HEK293 (cell line): Measurements from ENCODE around the gene LPIN2.

Experiments
- CTCF ChIA-PET: fragments of 350-600 bp; formaldehyde crosslinking; extraction: SDS; loops from one replicate; lab custom pipeline; 2021; ENCODE audit warnings: antibody characterized with exemption; lab: Yijun Ruan, JAX
- POLR2A ChIA-PET: fragments of 300-600 bp; formaldehyde crosslinking; extraction: SDS; loops from one replicate; lab custom pipeline; 2020; ENCODE audit warnings: antibody characterized with exemption, inconsistent platforms; lab: Yijun Ruan, JAX
- H3K27ac ChIP-seq: fragments of 200-500 bp; sonication (Bioruptor generic); 2 replicates; pipeline ENCODE4 v1.5.1; 2014; ENCODE audit warnings: low read depth, low read length, control low read depth, inconsistent platforms; ENCODE audit errors: extremely low read depth
- H3K36me3 ChIP-seq, 2 experiments: fragments of 200-500 bp in 1 of 2; sonication (Bioruptor generic) in 1 of 2; 1 replicate in 1 of 2; 2 replicates in 1 of 2; pipeline ENCODE4 v1.5.1; 2014 to 2017; ENCODE audit warnings: inconsistent platforms in 2 of 2, low read length in 2 of 2; ENCODE audit not compliant: control insufficient read depth in 2 of 2, insufficient read depth in 1 of 2
- H3K4me1 ChIP-seq: fragments of 200-500 bp; sonication (Bioruptor generic); 2 replicates; pipeline ENCODE4 v1.5.1; 2014; ENCODE audit warnings: mild to moderate bottlenecking, low read length, inconsistent platforms; ENCODE audit not compliant: control insufficient read depth, insufficient read depth
- H3K4me3 ChIP-seq: 2 replicates; pipeline ENCODE4 v1.5.1; 2011; ENCODE audit warnings: low read depth, mild to moderate bottlenecking, control low read depth, low read length, moderate library complexity
- H3K9me3 ChIP-seq: fragments of 200-500 bp; sonication (Bioruptor generic); 2 replicates; pipeline ENCODE4 v1.5.1; 2014; ENCODE audit warnings: low read depth, low read length, inconsistent platforms; ENCODE audit not compliant: control insufficient read depth, insufficient read depth
- BCL11A ChIP-seq: fragments of 450-650 bp; formaldehyde crosslinking; IDR thresholded peaks from 2 replicates; pipeline ENCODE4 v1.5.1; 2016; ENCODE audit warnings: low read depth, missing biosample characterization, missing genetic modification characterization
- EGR2 ChIP-seq: fragments of 450-650 bp; formaldehyde crosslinking; IDR thresholded peaks from 2 replicates; pipeline ENCODE4 v1.5.1; 2016; ENCODE audit warnings: low read depth, missing biosample characterization, missing genetic modification characterization
- KLF9 ChIP-seq: fragments of 450-650 bp; formaldehyde crosslinking; IDR thresholded peaks from 2 replicates; pipeline ENCODE4 v1.5.1; 2016; ENCODE audit warnings: missing biosample characterization, missing genetic modification characterization, low read depth
- PRDM1 ChIP-seq: fragments of 450-650 bp; formaldehyde crosslinking; IDR thresholded peaks from 2 replicates; pipeline ENCODE4; 2016; ENCODE audit warnings: missing biosample characterization, missing genetic modification characterization
- SP7 ChIP-seq: fragments of 450-650 bp; formaldehyde crosslinking; IDR thresholded peaks from 2 replicates; pipeline ENCODE4 v1.5.1; 2016; ENCODE audit warnings: missing biosample characterization, missing genetic modification characterization
- TRIM28 ChIP-seq: IDR thresholded peaks from 2 replicates; pipeline ENCODE4 v1.6.1; 2011; ENCODE audit warnings: low read length, control low read depth, borderline replicate concordance
- YY1 ChIP-seq: fragments of 450-650 bp; formaldehyde crosslinking; IDR thresholded peaks from 2 replicates; pipeline ENCODE4 v1.5.1; 2018; ENCODE audit warnings: missing biosample characterization, missing genetic modification characterization
- ZEB2 ChIP-seq: fragments of 450-650 bp; formaldehyde crosslinking; IDR thresholded peaks from 2 replicates; pipeline ENCODE4 v1.5.1; 2016; ENCODE audit warnings: missing biosample characterization, missing genetic modification characterization
- ZIC2 ChIP-seq: fragments of 450-650 bp; formaldehyde crosslinking; IDR thresholded peaks from 2 replicates; pipeline ENCODE4 v1.5.1; 2016; ENCODE audit warnings: missing biosample characterization, missing genetic modification characterization
- ZNF175 ChIP-seq: fragments of 450-650 bp; formaldehyde crosslinking; IDR thresholded peaks from 2 replicates; pipeline ENCODE4 v1.5.1; 2016; ENCODE audit warnings: missing biosample characterization, missing genetic modification characterization
- ZNF37A ChIP-seq: fragments of 450-650 bp; IDR thresholded peaks from 2 replicates; pipeline ENCODE4 v1.5.1; 2018; ENCODE audit warnings: missing biosample characterization, missing genetic modification characterization
- ZNF660 ChIP-seq: fragments of 450-650 bp; IDR thresholded peaks from 2 replicates; pipeline ENCODE4 v1.5.1; 2018; ENCODE audit warnings: missing biosample characterization, mild to moderate bottlenecking, missing genetic modification characterization
- ZNF664 ChIP-seq: fragments of 450-650 bp; formaldehyde crosslinking; IDR thresholded peaks from 2 replicates; pipeline ENCODE4 v1.5.1; 2016; ENCODE audit warnings: missing biosample characterization, missing genetic modification characterization
- ZSCAN23 ChIP-seq: fragments of 450-650 bp; formaldehyde crosslinking; IDR thresholded peaks from 2 replicates; pipeline ENCODE4 v1.5.1; 2016; ENCODE audit warnings: missing biosample characterization, missing genetic modification characterization
- TF ChIP-seq, protein P1 (sequence below): fragments of 450-650 bp; formaldehyde crosslinking; IDR thresholded peaks from 2 replicates; pipeline ENCODE4 v1.5.1; 2016; ENCODE audit warnings: missing biosample characterization, missing genetic modification characterization
- TF ChIP-seq, protein P2 (sequence below): fragments of 450-650 bp; formaldehyde crosslinking; IDR thresholded peaks from 2 replicates; pipeline ENCODE4 v1.5.1; 2016; ENCODE audit warnings: missing biosample characterization, missing genetic modification characterization

Gene LPIN2

GRCh38 chr18:3040881-3041280 lies 27.9 kb upstream of the LPIN2 start (continued):
- no peak for TF ChIP-seq TRIM28
- no peak for TF ChIP-seq KLF9
- TF ChIP-seq ZSCAN23 (tag by site-specific recombination) = no peak
- TF ChIP-seq EGR2 = no peak
- no peak for TF ChIP-seq ZNF37A (tag by site-specific recombination)

GRCh38 chr18:3040173-3040572 lies 27.2 kb upstream of the LPIN2 start:
- no peak overlapping the region for H3K4me3 ChIP-seq
- no peaks in the 10 kb centered on the region for H3K36me3 ChIP-seq
- H3K9me3 ChIP-seq = no peaks in the 10 kb centered on the region
- peaks cover 13% of the 10 kb centered on the region for H3K4me1 ChIP-seq
- CTCF ChIA-PET = no interaction called here
- TF ChIP-seq SP7 (tag by site-specific recombination) = no peak
- no peak for TF ChIP-seq YY1 (tag by site-specific recombination)
- no peak for TF ChIP-seq ZNF660
- TF ChIP-seq BCL11A (tag by site-specific recombination) = no peak
- no peak for TF ChIP-seq ZEB2 (tag by site-specific recombination)
- no peak for TF ChIP-seq PRDM1 (tag by site-specific recombination)
- no peak for TF ChIP-seq ZNF175
- no peak overlapping the region for H3K27ac ChIP-seq
- POLR2A ChIA-PET = interaction anchor here (0.7 kb wide), 1 partner anchor 731 kb away, joined by 3 read pairs; no protein-coding TSS in a partner anchor

DNA sequence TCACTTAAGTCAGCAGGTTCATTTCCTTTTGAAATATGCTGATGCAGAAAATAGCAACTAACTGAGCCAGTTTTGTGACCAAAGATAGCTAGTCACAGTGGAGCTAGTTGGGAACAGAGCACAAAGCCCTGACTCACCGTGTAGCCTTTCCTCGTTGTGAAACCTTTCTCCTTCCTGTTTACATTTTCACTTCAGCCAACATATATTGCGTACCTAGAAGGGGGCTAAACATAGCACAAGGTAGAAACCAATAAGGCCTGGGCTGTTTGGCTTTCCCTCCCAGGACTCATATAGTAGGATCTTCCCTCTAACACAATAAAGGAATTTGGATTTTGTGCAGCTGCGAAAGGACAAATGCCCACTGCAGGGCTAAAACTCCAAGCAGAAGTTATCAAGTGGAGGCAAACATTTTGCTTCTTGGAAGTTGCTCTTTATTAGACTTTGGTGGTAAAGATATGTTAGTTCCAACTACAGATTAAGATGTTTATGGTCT lies 24.5 kb upstream of the LPIN2 start:
- no peaks in the 10 kb centered on the region for H3K9me3 ChIP-seq
- no peak overlapping the region for H3K4me3 ChIP-seq
- no peak overlapping the region for H3K27ac ChIP-seq
- CTCF ChIA-PET = interaction anchor here (1.4 to 2.0 kb wide), 2 partner anchors 23 to 25 kb away, joined by 4 read pairs; no protein-coding TSS in a partner anchor
- POLR2A ChIA-PET = no interaction called here
- TF ChIP-seq ZIC2 (tag by site-specific recombination) = no peak
- TF ChIP-seq, protein P1, sequence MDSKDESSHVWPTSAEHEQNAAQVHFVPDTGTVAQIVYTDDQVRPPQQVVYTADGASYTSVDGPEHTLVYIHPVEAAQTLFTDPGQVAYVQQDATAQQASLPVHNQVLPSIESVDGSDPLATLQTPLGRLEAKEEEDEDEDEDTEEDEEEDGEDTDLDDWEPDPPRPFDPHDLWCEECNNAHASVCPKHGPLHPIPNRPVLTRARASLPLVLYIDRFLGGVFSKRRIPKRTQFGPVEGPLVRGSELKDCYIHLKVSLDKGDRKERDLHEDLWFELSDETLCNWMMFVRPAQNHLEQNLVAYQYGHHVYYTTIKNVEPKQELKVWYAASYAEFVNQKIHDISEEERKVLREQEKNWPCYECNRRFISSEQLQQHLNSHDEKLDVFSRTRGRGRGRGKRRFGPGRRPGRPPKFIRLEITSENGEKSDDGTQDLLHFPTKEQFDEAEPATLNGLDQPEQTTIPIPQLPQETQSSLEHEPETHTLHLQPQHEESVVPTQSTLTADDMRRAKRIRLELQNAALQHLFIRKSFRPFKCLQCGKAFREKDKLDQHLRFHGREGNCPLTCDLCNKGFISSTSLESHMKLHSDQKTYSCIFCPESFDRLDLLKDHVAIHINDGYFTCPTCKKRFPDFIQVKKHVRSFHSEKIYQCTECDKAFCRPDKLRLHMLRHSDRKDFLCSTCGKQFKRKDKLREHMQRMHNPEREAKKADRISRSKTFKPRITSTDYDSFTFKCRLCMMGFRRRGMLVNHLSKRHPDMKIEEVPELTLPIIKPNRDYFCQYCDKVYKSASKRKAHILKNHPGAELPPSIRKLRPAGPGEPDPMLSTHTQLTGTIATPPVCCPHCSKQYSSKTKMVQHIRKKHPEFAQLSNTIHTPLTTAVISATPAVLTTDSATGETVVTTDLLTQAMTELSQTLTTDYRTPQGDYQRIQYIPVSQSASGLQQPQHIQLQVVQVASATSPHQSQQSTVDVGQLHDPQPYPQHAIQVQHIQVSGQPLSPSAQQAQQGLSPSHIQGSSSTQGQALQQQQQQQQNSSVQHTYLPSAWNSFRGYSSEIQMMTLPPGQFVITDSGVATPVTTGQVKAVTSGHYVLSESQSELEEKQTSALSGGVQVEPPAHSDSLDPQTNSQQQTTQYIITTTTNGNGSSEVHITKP (tag by site-specific recombination) = 0 out of 2 replicates have a peak, but pooled peaks have one; percentile 13
- H3K36me3 ChIP-seq = no peaks in the 10 kb centered on the region
- H3K4me1 ChIP-seq = peaks cover 13% of the 10 kb centered on the region

- H3K27ac ChIP-seq = no peak overlapping the region
- no peak overlapping the region for H3K4me3 ChIP-seq
- ChIA-PET POLR2A (interaction anchor here (0.6 kb wide), 1 partner anchor 212 kb away, joined by 6 read pairs; no protein-coding TSS in a partner anchor), CTCF (interaction anchor here (1.0 to 2.0 kb wide), 2 partner anchors 26 to 27 kb away, joined by 3 to 4 read pairs; no protein-coding TSS in a partner anchor)
- no peaks in the 10 kb centered on the region for H3K36me3 ChIP-seq
- no peaks in the 10 kb centered on the region for H3K9me3 ChIP-seq
- peak; percentile 85 for TF ChIP-seq ZNF664
- TF ChIP-seq, protein P2, sequence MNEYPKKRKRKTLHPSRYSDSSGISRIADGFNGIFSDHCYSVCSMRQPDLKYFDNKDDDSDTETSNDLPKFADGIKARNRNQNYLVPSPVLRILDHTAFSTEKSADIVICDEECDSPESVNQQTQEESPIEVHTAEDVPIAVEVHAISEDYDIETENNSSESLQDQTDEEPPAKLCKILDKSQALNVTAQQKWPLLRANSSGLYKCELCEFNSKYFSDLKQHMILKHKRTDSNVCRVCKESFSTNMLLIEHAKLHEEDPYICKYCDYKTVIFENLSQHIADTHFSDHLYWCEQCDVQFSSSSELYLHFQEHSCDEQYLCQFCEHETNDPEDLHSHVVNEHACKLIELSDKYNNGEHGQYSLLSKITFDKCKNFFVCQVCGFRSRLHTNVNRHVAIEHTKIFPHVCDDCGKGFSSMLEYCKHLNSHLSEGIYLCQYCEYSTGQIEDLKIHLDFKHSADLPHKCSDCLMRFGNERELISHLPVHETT (tag by site-specific recombination) = no peak
- 0 out of 2 replicates have a peak, but pooled peaks cover 2% of the 10 kb centered on the region for H3K4me1 ChIP-seq
Observed at GRCh38 chr18:3036108-3036507, 23.2 kb upstream of the LPIN2 start.
